Measurements from ENCODE around the gene SALL3.

DNA sequence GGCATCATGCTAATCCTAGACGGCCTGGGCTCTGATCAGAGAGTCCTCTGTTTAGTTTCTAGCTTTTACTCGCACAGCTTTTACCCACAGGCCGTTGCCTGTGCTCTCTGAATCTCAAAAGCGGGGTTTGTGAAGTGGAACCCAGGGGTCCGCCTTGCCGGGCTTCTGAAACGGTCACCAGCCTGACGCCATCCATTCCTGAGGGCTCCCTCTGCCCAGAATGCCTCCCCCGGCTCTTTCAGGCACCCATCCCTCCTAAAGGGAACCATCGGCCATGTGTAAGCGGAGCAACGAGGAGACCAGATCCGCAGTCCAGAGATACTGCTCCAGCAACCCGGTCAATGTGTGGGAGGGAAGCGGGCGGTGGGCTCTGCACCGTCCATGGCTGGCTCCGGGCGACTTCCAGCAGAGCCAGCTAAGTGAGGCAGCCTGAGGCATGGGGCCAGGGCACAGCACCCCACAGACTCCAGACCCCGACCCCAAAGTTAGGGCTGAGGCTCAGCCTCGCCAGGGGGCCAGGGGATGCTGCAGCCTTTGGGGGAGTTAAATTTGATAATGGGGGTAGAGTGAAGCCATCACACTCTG, 28.8 kb downstream of the SALL3 start:
- TF ChIP-seq, protein P1, sequence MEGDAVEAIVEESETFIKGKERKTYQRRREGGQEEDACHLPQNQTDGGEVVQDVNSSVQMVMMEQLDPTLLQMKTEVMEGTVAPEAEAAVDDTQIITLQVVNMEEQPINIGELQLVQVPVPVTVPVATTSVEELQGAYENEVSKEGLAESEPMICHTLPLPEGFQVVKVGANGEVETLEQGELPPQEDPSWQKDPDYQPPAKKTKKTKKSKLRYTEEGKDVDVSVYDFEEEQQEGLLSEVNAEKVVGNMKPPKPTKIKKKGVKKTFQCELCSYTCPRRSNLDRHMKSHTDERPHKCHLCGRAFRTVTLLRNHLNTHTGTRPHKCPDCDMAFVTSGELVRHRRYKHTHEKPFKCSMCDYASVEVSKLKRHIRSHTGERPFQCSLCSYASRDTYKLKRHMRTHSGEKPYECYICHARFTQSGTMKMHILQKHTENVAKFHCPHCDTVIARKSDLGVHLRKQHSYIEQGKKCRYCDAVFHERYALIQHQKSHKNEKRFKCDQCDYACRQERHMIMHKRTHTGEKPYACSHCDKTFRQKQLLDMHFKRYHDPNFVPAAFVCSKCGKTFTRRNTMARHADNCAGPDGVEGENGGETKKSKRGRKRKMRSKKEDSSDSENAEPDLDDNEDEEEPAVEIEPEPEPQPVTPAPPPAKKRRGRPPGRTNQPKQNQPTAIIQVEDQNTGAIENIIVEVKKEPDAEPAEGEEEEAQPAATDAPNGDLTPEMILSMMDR (IDR thresholded peaks at IDR 0.05), result no peak
- TF ChIP-seq POLR2A (IDR thresholded peaks at IDR 0.05) (no peak), POLR2AphosphoS5 (IDR thresholded peaks at IDR 0.05) (no peak)
